Activated CD4-positive, alpha-beta T cell treated with anti-CD3 and anti-CD28 coated beads, Interleukin-2, amount 50 U/mL, for 16 hours (primary cell): ENCODE results near the gene SERHL2.
"Not testable (repeated sequence)": the region's sequence is repeated elsewhere in the genome, so short reads cannot be mapped to it uniquely, and the experiment has no call there.

Experiments
- DNase-seq: peaks from one replicate; pipeline ENCODE4 v3.0.0-alpha.2; 2020

The SERHL2 gene

DNA sequence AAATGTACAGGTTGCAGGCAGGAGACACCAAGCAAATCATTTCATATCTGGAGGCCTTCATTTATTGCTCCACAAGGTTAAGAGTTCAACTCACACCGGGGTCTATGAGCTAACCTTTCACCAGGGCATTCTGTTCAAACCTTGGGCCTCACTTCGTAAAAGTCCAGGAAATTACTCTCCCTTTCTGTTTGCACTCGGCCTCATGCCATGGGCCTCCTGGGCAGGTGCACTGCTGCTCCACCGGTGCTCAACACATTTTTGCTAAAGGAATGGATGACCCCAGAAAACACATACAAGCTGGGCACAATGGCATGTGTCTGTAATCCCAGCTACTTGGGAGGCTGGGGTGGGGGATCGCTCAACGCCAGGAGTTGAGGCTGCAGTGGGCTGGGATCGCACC lies 17.6 kb upstream of the SERHL2 start:
- DNase-seq = no peak

GRCh38 chr22:42536634-42537033 lies 17.1 kb upstream of the SERHL2 start:
- not testable (repeated sequence) for DNase-seq

DNA sequence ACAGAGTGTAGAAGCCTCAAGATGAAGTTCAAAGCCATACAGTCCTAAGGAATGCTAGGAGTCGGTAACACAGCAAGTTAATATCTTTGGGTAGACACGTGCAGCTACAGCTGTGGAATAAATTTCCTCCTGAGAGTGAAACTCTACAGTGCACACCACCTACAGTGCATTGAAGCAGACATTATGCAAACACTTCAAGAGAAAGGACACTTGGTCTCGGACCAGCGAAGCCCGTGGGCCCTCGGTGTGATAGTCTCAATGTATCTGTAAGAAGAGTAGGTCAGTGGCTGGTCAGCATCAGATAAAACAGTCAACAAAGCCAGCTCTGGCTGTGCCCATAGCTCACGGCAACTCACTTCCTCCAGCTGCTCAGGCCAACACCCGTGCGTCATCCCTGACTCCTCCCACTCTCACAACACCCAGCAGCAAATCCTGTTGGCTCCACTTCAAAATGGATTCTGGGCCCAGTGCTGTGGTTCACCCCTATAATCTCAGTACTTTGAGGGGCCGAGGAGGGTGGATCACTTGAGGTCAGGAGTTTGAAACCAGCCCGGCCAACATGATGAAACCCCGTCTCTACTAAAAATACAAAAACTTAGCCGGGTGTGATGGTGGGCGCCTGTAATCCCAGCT lies 16.4 kb upstream of the SERHL2 start:
- not testable (repeated sequence) for DNase-seq

DNA sequence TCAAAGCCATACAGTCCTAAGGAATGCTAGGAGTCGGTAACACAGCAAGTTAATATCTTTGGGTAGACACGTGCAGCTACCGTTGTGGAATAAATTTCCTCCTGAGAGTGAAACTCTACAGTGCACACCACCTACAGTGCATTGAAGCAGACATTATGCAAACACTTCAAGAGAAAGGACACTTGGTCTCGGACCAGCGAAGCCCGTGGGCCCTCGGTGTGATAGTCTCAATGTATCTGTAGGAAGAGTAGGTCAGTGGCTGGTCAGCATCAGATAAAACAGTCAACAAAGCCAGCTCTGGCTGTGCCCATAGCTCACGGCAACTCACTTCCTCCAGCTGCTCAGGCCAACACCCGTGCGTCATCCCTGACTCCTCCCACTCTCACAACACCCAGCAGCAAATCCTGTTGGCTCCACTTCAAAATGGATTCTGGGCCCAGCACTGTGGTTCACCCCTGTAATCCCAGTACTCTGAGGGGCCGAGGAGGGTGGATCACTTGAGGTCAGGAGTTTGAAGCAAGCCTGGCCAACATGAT lies 14.5 kb upstream of the SERHL2 start:
- DNase-seq = not testable (repeated sequence)

- DNase-seq = no peak
Observed at GRCh38 chr22:42544686-42545085, 9.1 kb upstream of the SERHL2 start.

DNA sequence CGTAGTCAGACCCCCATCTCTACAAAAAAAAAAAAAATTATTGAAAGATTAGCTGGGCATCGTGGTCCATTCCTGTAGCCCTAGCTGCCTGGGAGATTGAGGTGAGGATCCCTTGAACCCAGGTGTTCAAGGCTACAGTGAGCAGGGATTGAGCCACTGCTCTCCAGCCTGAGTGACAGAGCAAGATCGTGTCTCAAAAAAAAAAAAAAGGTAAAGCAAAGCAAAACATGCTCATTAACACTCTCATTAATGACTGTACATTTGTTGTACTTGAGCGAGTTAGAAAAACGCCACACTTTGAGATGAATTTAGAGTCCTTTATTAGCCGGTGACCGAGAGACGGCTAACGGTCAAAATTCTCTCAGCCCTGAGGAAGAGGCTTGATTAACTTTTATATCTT lies 6.2 kb upstream of the SERHL2 start:
- no peak for DNase-seq

- DNase-seq = not testable (repeated sequence)
Observed at GRCh38 chr22:42548126-42548525, 5.6 kb upstream of the SERHL2 start.

DNA sequence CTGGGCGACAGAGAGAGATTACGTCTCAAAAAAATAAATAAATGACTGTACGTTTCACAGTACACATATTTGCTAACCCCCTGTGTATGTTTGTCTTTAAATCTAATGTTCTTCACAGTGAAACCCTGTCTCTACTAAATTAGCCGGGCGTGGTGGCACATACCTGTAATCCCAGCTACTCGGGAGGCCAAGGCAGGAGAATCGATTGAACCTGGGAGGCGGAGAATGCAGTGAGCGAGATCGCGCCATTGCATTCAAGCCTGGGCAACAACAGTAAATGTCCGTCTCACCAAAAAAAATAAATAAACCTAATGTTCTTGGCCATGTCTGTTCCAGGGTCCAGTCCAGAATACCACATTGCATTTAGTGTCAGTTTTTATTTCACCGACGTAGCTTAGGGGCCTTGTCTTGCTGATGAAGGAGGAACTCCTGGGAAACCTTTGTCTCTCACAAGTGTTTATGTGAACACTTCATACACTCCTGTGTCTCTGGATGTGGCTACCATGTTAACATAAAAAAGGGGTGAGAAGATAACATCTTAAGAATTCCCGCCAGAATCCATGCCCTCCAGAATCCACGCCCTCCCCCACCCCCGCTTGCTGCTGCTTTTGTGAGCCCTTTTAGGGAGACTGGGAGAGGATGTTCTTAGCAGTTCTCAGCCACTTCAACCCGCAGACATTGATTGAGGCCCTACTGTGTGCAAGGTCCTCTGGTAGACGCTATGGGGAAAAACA lies 5.0 kb upstream of the SERHL2 start:
- no peak for DNase-seq

GRCh38 chr22:42549331-42550060 lies 4.3 kb upstream of the SERHL2 start:
- DNase-seq = no peak

GRCh38 chr22:42552294-42552647 lies 1.5 kb upstream of the SERHL2 start:
- not testable (repeated sequence) for DNase-seq

- DNase-seq = no peak
Observed at GRCh38 chr22:42560381-42560780, 6.6 kb downstream of the SERHL2 start.

DNA sequence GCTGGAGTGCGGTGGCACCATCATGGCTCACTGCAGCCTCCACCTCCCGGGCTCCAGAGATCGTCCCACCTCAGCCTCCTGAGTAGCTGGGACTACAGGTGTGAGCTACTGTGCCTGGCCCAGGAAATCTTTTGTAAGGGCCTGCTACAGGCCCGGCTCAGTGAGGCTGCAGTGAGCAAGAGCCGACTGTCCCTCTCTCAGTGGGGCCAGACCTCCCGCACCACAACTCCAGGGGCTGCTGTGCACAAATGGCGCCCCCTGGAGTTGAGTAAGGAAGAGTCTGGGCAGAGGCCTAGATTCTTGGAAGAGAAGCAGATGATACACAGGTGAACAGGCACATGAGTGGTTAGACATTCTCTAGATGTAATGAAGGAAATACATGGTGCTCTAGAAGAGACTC lies 7.0 kb downstream of the SERHL2 start:
- no peak for DNase-seq

DNA sequence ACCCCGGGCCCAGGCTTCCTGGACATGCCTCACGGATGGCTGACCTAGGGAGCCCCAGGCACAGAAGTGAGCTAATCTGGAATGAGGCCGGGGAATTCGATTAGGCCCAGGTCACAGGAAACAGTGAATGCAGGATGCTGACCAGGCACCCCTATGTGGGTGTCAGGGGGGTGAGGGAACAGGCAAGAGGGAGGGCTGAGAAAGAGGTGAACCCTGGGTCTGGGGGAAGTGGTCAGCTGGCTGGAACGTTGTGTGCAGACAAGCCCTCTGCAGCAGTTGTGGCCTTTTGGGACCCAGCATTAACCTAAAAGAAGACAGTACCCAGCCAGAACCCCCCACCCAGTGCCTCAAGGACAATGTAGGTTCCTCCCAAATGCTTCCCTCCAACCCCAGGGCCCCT lies 8.1 kb downstream of the SERHL2 start:
- no peak for DNase-seq

DNA sequence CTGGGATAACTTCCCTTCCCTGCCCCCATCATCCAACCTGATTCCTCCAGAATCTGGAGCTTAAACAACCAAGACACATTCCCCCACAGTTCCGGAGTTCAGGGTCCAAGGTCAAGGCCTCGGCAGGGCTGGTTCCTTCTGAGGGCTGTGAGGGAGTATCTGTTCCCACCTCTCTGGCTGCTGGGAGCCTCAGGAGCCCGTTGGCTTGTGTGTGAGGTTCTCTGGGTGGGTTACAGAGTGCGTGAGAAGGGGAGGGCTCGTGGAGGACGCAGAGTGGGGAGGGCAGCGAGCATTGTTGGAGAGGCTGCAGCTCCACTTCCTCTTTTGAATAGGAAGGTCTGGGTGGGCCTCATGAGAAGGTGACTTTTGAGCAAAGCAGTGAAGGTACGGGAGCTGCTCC lies 8.5 kb downstream of the SERHL2 start:
- DNase-seq = no peak

- no peak for DNase-seq
Observed at GRCh38 chr22:42562684-42563083, 8.9 kb downstream of the SERHL2 start.

- not testable (repeated sequence) for DNase-seq
Observed at GRCh38 chr22:42563943-42564342, 10.2 kb downstream of the SERHL2 start.

GRCh38 chr22:42564699-42565098 lies 10.9 kb downstream of the SERHL2 start:
- DNase-seq = no peak

GRCh38 chr22:42565956-42566355 lies 12.2 kb downstream of the SERHL2 start:
- no peak for DNase-seq

DNA sequence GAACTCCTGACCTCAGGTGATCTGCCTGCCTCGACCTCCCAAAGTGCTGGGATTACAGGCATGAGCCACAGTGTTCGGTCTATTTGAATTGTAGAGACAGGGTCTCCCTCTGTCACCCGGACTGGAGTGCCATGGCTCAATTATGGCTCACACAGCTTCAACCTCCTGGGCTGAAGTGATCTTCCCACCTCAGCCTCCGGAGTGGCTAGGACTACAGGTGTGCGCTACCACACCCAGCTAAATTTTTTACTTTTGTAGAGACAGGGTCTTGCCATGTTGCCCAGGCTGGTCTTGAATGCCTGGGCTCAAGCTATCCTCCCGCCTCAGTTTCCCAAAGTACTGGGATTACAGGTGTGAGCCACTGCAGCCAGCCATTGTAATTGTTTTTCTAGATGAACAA lies 14.2 kb downstream of the SERHL2 start:
- not testable (repeated sequence) for DNase-seq

- not testable (repeated sequence) for DNase-seq
Observed at GRCh38 chr22:42570580-42570979, 16.8 kb downstream of the SERHL2 start.

DNA sequence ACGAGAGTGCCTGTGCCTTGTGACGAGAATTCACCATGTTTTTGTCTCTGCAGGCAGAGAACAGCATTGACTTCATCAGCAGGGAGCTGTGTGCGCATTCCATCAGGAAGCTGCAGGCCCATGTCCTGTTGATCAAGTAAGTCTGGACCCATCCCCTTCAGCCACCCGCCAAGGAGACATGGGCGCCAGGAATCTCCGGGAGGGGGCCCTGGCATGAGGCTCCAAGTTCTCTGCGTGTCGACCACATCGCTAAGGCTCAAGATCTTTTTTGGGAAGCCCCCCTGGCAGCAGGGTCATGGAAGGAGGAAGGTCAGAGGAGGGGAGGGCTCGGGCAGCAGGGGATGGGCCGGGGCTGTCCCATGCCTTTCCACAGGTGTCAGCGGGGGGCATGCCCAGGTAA lies 17.3 kb downstream of the SERHL2 start:
- not testable (repeated sequence) for DNase-seq

GRCh38 chr22:42574046-42574445 lies 20.3 kb downstream of the SERHL2 start:
- not testable (repeated sequence) for DNase-seq

DNA sequence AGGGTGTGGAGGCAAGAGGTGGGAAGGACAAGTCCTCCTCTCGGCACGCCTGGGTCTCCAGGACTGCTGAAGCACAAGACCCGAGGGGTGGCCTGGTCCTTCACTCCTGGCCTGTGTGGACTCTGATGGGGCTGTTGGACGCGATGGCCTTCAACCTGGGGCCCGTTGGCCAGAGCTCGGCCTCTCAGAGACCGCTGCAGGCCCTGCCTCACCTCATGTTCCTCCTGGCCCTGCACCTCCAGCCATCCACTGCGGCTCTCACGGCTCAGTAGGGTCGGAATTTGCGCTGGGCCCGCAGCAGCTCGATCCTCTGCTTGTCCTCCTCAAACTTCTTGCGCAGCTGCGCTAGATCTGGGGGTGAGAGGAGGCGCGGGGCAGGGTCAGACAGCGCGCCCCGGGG lies 20.7 kb downstream of the SERHL2 start:
- DNase-seq = not testable (repeated sequence)
